ENCODE results near the gene HOPX.

The HOPX gene

DNA sequence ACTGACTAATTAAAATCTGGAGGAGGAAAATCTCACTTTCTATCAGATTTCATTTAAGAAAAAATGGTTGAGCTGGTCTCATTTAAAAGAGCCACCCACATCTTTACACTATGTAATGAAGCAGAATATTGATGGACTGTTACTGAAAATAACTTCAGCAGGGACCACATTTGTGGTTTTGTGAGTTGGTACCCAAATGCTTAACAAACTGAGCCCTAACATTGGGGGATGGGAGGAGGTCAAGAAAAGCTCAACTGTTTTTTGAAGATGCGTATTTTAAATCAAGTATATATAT, 30.1 kb downstream of the HOPX start:
- Histone ChIP-seq H3K27ac (ENCODE audit: extremely low read depth, low read depth, low read length) (no peak overlapping the region), H3K4me3 (ENCODE audit: low read depth, low read length) (no peak overlapping the region), H3K9me3 (ENCODE audit: control insufficient read depth, insufficient read depth, low read depth, low read length) (no peaks in the 10 kb centered on the region), H3K36me3 (ENCODE audit: control insufficient read depth in 2 of 2, insufficient read depth in 1 of 2, low read length in 2 of 2) (no peaks in the 10 kb centered on the region), H3K4me1 (ENCODE audit: control insufficient read depth, insufficient read depth, low read length) (peaks cover 11% of the 10 kb centered on the region; the same call in 1 of the 2 replicates)
- TF ChIP-seq SP2 (tag by site-specific recombination; IDR thresholded peaks at IDR 0.05) (no peak), ZFP3 (tag by site-specific recombination; IDR thresholded peaks at IDR 0.05; ENCODE audit: low read depth) (no peak), SP7 (tag by site-specific recombination; IDR thresholded peaks at IDR 0.05) (no peak)
- TF ChIP-seq, protein P1, sequence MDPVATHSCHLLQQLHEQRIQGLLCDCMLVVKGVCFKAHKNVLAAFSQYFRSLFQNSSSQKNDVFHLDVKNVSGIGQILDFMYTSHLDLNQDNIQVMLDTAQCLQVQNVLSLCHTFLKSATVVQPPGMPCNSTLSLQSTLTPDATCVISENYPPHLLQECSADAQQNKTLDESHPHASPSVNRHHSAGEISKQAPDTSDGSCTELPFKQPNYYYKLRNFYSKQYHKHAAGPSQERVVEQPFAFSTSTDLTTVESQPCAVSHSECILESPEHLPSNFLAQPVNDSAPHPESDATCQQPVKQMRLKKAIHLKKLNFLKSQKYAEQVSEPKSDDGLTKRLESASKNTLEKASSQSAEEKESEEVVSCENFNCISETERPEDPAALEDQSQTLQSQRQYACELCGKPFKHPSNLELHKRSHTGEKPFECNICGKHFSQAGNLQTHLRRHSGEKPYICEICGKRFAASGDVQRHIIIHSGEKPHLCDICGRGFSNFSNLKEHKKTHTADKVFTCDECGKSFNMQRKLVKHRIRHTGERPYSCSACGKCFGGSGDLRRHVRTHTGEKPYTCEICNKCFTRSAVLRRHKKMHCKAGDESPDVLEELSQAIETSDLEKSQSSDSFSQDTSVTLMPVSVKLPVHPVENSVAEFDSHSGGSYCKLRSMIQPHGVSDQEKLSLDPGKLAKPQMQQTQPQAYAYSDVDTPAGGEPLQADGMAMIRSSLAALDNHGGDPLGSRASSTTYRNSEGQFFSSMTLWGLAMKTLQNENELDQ (tag by site-specific recombination; IDR thresholded peaks at IDR 0.05; ENCODE audit: low read depth) = no peak
- ChIA-PET POLR2A (no interaction called here), CTCF (interaction anchor here (0.5 kb wide), 1 partner anchor 138 kb away, joined by 5 read pairs; no protein-coding TSS in a partner anchor)

DNA sequence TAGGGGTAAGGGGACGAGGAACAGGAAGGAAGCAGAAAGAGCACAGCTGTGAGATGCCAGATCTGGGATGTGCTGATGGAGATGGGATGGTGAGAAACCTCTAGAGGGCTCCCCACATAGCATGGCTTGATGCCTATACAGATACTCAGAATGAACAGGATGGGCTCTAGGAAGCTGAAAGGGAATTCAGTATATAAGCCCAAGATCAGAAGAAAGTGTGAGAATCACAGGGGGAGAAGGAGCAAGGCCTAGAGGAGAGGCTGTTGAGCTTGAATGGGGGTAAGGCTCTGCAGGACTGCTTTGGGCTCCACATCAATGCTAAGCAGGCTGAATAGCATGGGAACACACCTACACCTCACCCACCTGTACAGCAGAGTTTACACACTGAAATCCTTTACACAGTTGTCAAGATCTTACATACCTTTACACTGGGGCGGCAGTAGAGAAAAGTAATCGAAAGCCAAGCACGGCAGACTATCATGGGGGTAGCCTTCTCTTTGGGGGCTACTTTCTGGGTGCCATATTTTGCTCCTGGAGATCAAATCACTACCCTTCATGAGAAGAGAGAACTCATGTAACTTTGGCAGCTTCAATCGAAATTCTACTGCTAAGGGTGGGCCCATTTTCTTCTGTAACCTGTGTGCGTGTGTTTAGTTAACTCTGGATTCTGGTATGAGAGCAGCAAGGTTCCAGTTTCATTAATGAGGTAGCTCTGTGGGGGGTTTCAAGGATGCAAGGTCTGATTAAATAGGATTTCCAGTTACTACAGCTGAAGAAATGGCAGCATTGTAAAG, 30.6 kb downstream of the HOPX start:
- H3K4me1 ChIP-seq (ENCODE audit: control insufficient read depth, insufficient read depth, low read length) = peaks cover 11% of the 10 kb centered on the region; the same call in 1 of the 2 replicates
- no peak overlapping the region for H3K27ac ChIP-seq (ENCODE audit: extremely low read depth, low read depth, low read length)
- H3K9me3 ChIP-seq (ENCODE audit: control insufficient read depth, insufficient read depth, low read depth, low read length) = no peaks in the 10 kb centered on the region
- no peak overlapping the region for H3K4me3 ChIP-seq (ENCODE audit: low read depth, low read length)
- ChIA-PET CTCF (interaction anchor here (0.9 to 1.6 kb wide), 2 partner anchors 10 to 264 kb away, joined by 3 to 4 read pairs; no protein-coding TSS in a partner anchor), POLR2A (no interaction called here)
- no peak for TF ChIP-seq ZNF155 (tag by site-specific recombination; IDR thresholded peaks at IDR 0.05)
- TF ChIP-seq HOXA7 (CRISPR knock-in tag; IDR thresholded peaks at IDR 0.05; ENCODE audit: borderline replicate concordance) = no peak
- no peak for TF ChIP-seq ZNF274 (IDR thresholded peaks at IDR 0.05; ENCODE audit: low read length)
- TF ChIP-seq ZNF274 (tag by site-specific recombination; IDR thresholded peaks at IDR 0.05; ENCODE audit: borderline replicate concordance) = no peak
- no peak for TF ChIP-seq ZNF701 (tag by site-specific recombination; IDR thresholded peaks at IDR 0.05)
- no peak for TF ChIP-seq ZNF677 (tag by site-specific recombination; IDR thresholded peaks at IDR 0.05)
- TF ChIP-seq REPIN1 (tag by site-specific recombination; IDR thresholded peaks at IDR 0.05; ENCODE audit: low read depth) = no peak
- TF ChIP-seq, protein P2, sequence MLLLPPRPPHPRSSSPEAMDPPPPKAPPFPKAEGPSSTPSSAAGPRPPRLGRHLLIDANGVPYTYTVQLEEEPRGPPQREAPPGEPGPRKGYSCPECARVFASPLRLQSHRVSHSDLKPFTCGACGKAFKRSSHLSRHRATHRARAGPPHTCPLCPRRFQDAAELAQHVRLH (tag by site-specific recombination; IDR thresholded peaks at IDR 0.05) = no peak
- TF ChIP-seq ZNF292 (tag by site-specific recombination; IDR thresholded peaks at IDR 0.05; ENCODE audit: borderline replicate concordance, low read depth) = no peak
- TF ChIP-seq EGR2 (tag by site-specific recombination; IDR thresholded peaks at IDR 0.05; ENCODE audit: low read depth) = no peak
- TF ChIP-seq, protein P3, sequence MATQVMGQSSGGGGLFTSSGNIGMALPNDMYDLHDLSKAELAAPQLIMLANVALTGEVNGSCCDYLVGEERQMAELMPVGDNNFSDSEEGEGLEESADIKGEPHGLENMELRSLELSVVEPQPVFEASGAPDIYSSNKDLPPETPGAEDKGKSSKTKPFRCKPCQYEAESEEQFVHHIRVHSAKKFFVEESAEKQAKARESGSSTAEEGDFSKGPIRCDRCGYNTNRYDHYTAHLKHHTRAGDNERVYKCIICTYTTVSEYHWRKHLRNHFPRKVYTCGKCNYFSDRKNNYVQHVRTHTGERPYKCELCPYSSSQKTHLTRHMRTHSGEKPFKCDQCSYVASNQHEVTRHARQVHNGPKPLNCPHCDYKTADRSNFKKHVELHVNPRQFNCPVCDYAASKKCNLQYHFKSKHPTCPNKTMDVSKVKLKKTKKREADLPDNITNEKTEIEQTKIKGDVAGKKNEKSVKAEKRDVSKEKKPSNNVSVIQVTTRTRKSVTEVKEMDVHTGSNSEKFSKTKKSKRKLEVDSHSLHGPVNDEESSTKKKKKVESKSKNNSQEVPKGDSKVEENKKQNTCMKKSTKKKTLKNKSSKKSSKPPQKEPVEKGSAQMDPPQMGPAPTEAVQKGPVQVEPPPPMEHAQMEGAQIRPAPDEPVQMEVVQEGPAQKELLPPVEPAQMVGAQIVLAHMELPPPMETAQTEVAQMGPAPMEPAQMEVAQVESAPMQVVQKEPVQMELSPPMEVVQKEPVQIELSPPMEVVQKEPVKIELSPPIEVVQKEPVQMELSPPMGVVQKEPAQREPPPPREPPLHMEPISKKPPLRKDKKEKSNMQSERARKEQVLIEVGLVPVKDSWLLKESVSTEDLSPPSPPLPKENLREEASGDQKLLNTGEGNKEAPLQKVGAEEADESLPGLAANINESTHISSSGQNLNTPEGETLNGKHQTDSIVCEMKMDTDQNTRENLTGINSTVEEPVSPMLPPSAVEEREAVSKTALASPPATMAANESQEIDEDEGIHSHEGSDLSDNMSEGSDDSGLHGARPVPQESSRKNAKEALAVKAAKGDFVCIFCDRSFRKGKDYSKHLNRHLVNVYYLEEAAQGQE (tag by site-specific recombination; IDR thresholded peaks at IDR 0.05) = no peak
- H3K36me3 ChIP-seq (ENCODE audit: control insufficient read depth in 2 of 2, insufficient read depth in 1 of 2, low read length in 2 of 2) = no peaks in the 10 kb centered on the region
